ENCODE results near the gene PRSS36.

GRCh38 chr16:31148896-31149295, 970 bp downstream of the PRSS36 start:
- TF ChIP-seq CEBPB (IDR thresholded peaks at IDR 0.05; ENCODE audit: low read depth, low read length) (no peak), CTCF (conservative IDR thresholded peaks at IDR 0.05; ENCODE audit: low read depth, low read length) (no peak), POLR2A (IDR thresholded peaks at IDR 0.05; ENCODE audit: low read depth, low read length) (no peak), ELK1 (IDR thresholded peaks at IDR 0.05; ENCODE audit: borderline replicate concordance, low read depth, low read length) (no peak), BHLHE40 (IDR thresholded peaks at IDR 0.05; ENCODE audit: low read depth, low read length) (no peak), RAD21 (IDR thresholded peaks at IDR 0.05; ENCODE audit: low read length) (no peak), MAZ (IDR thresholded peaks at IDR 0.05; ENCODE audit: borderline replicate concordance, low read depth, low read length) (no peak), MAFK (IDR thresholded peaks at IDR 0.05; ENCODE audit: low read depth, low read length) (no peak)
